GM23338 (cell line): Measurements from ENCODE around the gene ERMARD. TPM values are rescaled to one million over a fixed set of nuclear protein-coding genes. Genes with fewer than 3 reads are reported as not detected.

Experiments used
- ATAC-seq: fragments of 200-7000 bp; cut with Tn5 transposase; 3 replicates; pipeline ENCODE4 v1.9.1; 2020
- DNase-seq: peaks from one replicate; pipeline ENCODE4 v3.0.0-alpha.2; 2015; ENCODE audit warnings: low spot score
- H2AFZ ChIP-seq: fragments of 200-600 bp; sonication (generic); 2 replicates; pipeline ENCODE4 v1.8.0; 2016; ENCODE audit warnings: antibody characterized with exemption, mild to moderate bottlenecking, moderate library complexity
- H3F3A ChIP-seq: fragments of 200-600 bp; sonication (generic); replicated peaks from 2 replicates; pipeline ENCODE4 v1.8.0; 2017; ENCODE audit warnings: antibody characterized with exemption, mixed run types, low read depth
- H3K27ac ChIP-seq: fragments of 200-600 bp; sonication (generic); 2 replicates; pipeline ENCODE4 v1.6.1; 2016; ENCODE audit warnings: low read depth
- H3K27me3 ChIP-seq: fragments of 200-600 bp; sonication (generic); 2 replicates; pipeline ENCODE4 v1.8.0; 2016; ENCODE audit warnings: mild to moderate bottlenecking, mixed run types, moderate library complexity; ENCODE audit not compliant: insufficient read depth
- H3K36me3 ChIP-seq: fragments of 200-600 bp; sonication (generic); 2 replicates; pipeline ENCODE4 v1.8.0; 2016; ENCODE audit warnings: mild to moderate bottlenecking; ENCODE audit not compliant: insufficient read depth
- H3K4me1 ChIP-seq: fragments of 200-600 bp; sonication (generic); 2 replicates; pipeline ENCODE4 v1.8.0; 2016; ENCODE audit warnings: mild to moderate bottlenecking, moderate library complexity; ENCODE audit not compliant: insufficient read depth
- H3K4me2 ChIP-seq: fragments of 200-600 bp; sonication (generic); 2 replicates; pipeline ENCODE4 v1.7.1; 2017; ENCODE audit warnings: mixed run types
- H3K4me3 ChIP-seq: fragments of 200-600 bp; sonication (generic); 2 replicates; pipeline ENCODE4 v1.6.1; 2016; ENCODE audit warnings: mixed run types
- H3K79me2 ChIP-seq: fragments of 200-600 bp; sonication (generic); replicated peaks from 2 replicates; pipeline ENCODE4 v1.8.0; 2017; ENCODE audit warnings: mild to moderate bottlenecking; ENCODE audit not compliant: insufficient read depth
- H3K9me2 ChIP-seq: fragments of 200-600 bp; sonication (generic); 2 replicates; pipeline ENCODE4 v1.8.0; 2017; ENCODE audit not compliant: insufficient read depth
- H4K20me1 ChIP-seq: fragments of 200-600 bp; sonication (generic); replicated peaks from 2 replicates; pipeline ENCODE4 v1.8.0; 2017; ENCODE audit warnings: mild to moderate bottlenecking; ENCODE audit not compliant: insufficient read depth
- H3K27ac Mint-ChIP-seq: 2 replicates; pipeline ENCODE4 v1.8.0; 2020; ENCODE audit warnings: inconsistent platforms, mild to moderate bottlenecking, moderate library complexity, mixed read lengths
- H3K27me3 Mint-ChIP-seq: 3 replicates; pipeline ENCODE4 v1.8.0; 2022; ENCODE audit warnings: low read depth, mild to moderate bottlenecking, moderate library complexity, mixed read lengths, inconsistent platforms; ENCODE audit not compliant: insufficient read depth, poor library complexity
- H3K36me3 Mint-ChIP-seq: 3 replicates; pipeline ENCODE4 v1.8.0; 2021; ENCODE audit warnings: low read depth, mild to moderate bottlenecking, inconsistent platforms, moderate library complexity, mixed read lengths
- H3K4me1 Mint-ChIP-seq: 3 replicates; pipeline ENCODE4 v1.8.0; 2020; ENCODE audit warnings: mild to moderate bottlenecking, inconsistent platforms, mixed read lengths
- H3K4me3 Mint-ChIP-seq: 3 replicates; pipeline ENCODE4 v1.8.0; 2021; ENCODE audit warnings: moderate library complexity, mild to moderate bottlenecking, inconsistent platforms, mixed read lengths
- H3K9me3 Mint-ChIP-seq: 3 replicates; pipeline ENCODE4 v1.8.0; 2020; ENCODE audit warnings: moderate library complexity, mild to moderate bottlenecking, inconsistent platforms, mixed read lengths
- CREB1 ChIP-seq: fragments of 250-450 bp; sonication (Bioruptor Pico); IDR thresholded peaks from 2 replicates; pipeline ENCODE4 v1.5.0; 2020; ENCODE audit warnings: low read depth, mild to moderate bottlenecking, moderate library complexity
- CTCF ChIP-seq, 2 experiments: fragments of 200-600 bp in 1 of 2; sonication (generic) in 1 of 2; conservative IDR thresholded peaks; 2 replicates each; pipeline versions ENCODE4 v1.5.1 to v1.6.1; 2016 to 2017; ENCODE audit warnings: antibody characterized with exemption in 2 of 2, low read depth in 2 of 2, mild to moderate bottlenecking in 2 of 2, moderate library complexity in 1 of 2
- ETS1 ChIP-seq: IDR thresholded peaks from 2 replicates; pipeline ENCODE4 v1.6.1; 2016; ENCODE audit warnings: antibody characterized with exemption
- EZH2 ChIP-seq: fragments of 200-600 bp; sonication (generic); IDR thresholded peaks from one replicate; pipeline ENCODE4 v1.8.0; 2017; ENCODE audit warnings: antibody characterized with exemption, mild to moderate bottlenecking, low read depth; ENCODE audit not compliant: unreplicated experiment
- EZH2phosphoT487 ChIP-seq: fragments of 200-600 bp; sonication (generic); IDR thresholded peaks from one replicate; pipeline ENCODE4 v1.8.1; 2018; ENCODE audit warnings: antibody characterized with exemption; ENCODE audit not compliant: unreplicated experiment
- JUNB ChIP-seq: IDR thresholded peaks from one replicate; pipeline ENCODE4 v1.6.1; 2016; ENCODE audit warnings: antibody characterized with exemption; ENCODE audit not compliant: unreplicated experiment
- NANOG ChIP-seq: IDR thresholded peaks from 2 replicates; pipeline ENCODE4 v1.6.1; 2016; ENCODE audit warnings: antibody characterized with exemption, borderline replicate concordance
- POLR2AphosphoS5 ChIP-seq: IDR thresholded peaks from 2 replicates; pipeline ENCODE4 v1.6.1; 2016; ENCODE audit warnings: antibody characterized with exemption, low read depth
- REST ChIP-seq: IDR thresholded peaks from one replicate; pipeline ENCODE4 v1.6.1; 2018; ENCODE audit warnings: antibody characterized with exemption; ENCODE audit not compliant: unreplicated experiment
- STAT1 ChIP-seq: IDR thresholded peaks from one replicate; pipeline ENCODE4 v1.6.1; 2016; ENCODE audit warnings: antibody characterized with exemption; ENCODE audit not compliant: unreplicated experiment
- ZNF114 ChIP-seq: fragments of 250-450 bp; sonication (Bioruptor Pico); IDR thresholded peaks from 2 replicates; pipeline ENCODE4 v1.5.0; 2020; ENCODE audit warnings: mild to moderate bottlenecking, moderate library complexity
- ZNF331 ChIP-seq: fragments of 250-450 bp; sonication (Bioruptor Pico); IDR thresholded peaks from 2 replicates; pipeline ENCODE4 v1.5.0; 2020; ENCODE audit warnings: low read depth, mild to moderate bottlenecking, moderate library complexity
- ZNF462 ChIP-seq: fragments of 250-450 bp; sonication (Bioruptor Pico); IDR thresholded peaks from 2 replicates; pipeline ENCODE4 v1.5.0; 2020; ENCODE audit warnings: mild to moderate bottlenecking, moderate library complexity
- polyA plus RNA-seq: library from polyadenylated mRNA; unstranded; fragments of >200 nt; fragmentation: Nextera tagmentation; extraction: Ambion mirVana; gene quantifications from 2 replicates; pipeline ENCODE4 v1.2.1, GENCODE V29; 2016
- total RNA-seq: library from RNA; depleted of rRNA; stranded (reverse); fragments of >200 nt; shearing (Covaris generic); gene quantifications from 2 replicates; pipeline ENCODE4 v1.2.3, GENCODE V29; 2014

Gene ERMARD
- total and polyA plus RNA-seq, 2 experiments from 2014 or later: 7.6 to 8.6 TPM

- Mint-ChIP-seq H3K4me3 (peak overlapping the region; percentile 87), H3K27me3 (peaks cover 14% of the 10 kb centered on the region), H3K27ac (0 out of 2 replicates have a peak overlapping the region, but pooled peaks have one; percentile 18), H3K9me3 (no peaks in the 10 kb centered on the region), H3K4me1 (peaks cover 38% of the 10 kb centered on the region), H3K36me3 (peaks cover 4% of the 10 kb centered on the region)
- Histone ChIP-seq H3K79me2 (peaks cover 58% of the 10 kb centered on the region), H3K4me3 (peak overlapping the region; percentile 89), H3F3A (no peaks in the 10 kb centered on the region; the same call in 1 of the 2 replicates), H3K36me3 (peaks cover 3% of the 10 kb centered on the region; the same call in 1 of the 2 replicates), H2AFZ (peak overlapping the region; percentile 87), H3K9me2 (no peaks in the 10 kb centered on the region), H3K4me1 (peaks cover 26% of the 10 kb centered on the region), H3K27me3 (peaks cover 11% of the 10 kb centered on the region), H3K27ac (no peak overlapping the region), H3K4me2 (peak overlapping the region; percentile 94), H4K20me1 (peaks cover 33% of the 10 kb centered on the region)
- peak; percentile 66 for DNase-seq
- peak; percentile 61 for ATAC-seq
- TF ChIP-seq EZH2phosphoT487 (no peak), EZH2 (no peak), JUNB (no peak), ETS1 (no peak), CTCF (conservative IDR thresholded peaks at IDR 0.05; ENCODE audit: low read depth in 2 of 2) (no peak), ZNF114 (CRISPR knock-in tag) (no peak), REST (no peak), ZNF462 (CRISPR knock-in tag) (no peak), CREB1 (CRISPR knock-in tag) (no peak), STAT1 (no peak), NANOG (no peak), ZNF331 (no peak), POLR2AphosphoS5 (no peak)
These were observed 28.8 kb upstream of the ERMARD start for GRCh38 chr6:169722362-169723199.
